Upper lobe of right lung (tissue), 1 donor: ENCODE results near the gene CRAMP1. TPM values are rescaled to one million over a fixed set of nuclear protein-coding genes. Genes with fewer than 3 reads are reported as not detected.
A peak's percentile ranks its signal among the peaks of the same experiment; 100 is the strongest.

Experiments used
- ATAC-seq: fragments of 200-7000 bp; cut with Tn5 transposase; one replicate; pipeline ENCODE4 v1.9.1; 2020; ENCODE audit warnings: mild to moderate bottlenecking, moderate library complexity
- DNase-seq: peaks from one replicate; pipeline ENCODE4 v3.0.0-alpha.2; 2020
- H3K27ac ChIP-seq: fragments of 200-600 bp; one replicate; pipeline ENCODE4 v1.8.0; 2022
- H3K27me3 ChIP-seq: fragments of 200-600 bp; one replicate; pipeline ENCODE4 v1.8.0; 2022; ENCODE audit warnings: mild to moderate bottlenecking
- H3K36me3 ChIP-seq: fragments of 200-600 bp; one replicate; pipeline ENCODE4 v1.8.0; 2022
- H3K4me1 ChIP-seq: fragments of 200-600 bp; one replicate; pipeline ENCODE4 v1.8.0; 2022
- H3K4me3 ChIP-seq: fragments of 200-600 bp; one replicate; pipeline ENCODE4 v1.8.0; 2022; ENCODE audit warnings: mild to moderate bottlenecking
- H3K9me3 ChIP-seq: fragments of 200-600 bp; one replicate; pipeline ENCODE4 v1.8.0; 2022
- CTCF ChIP-seq: fragments of 200-600 bp; IDR thresholded peaks from one replicate; pipeline ENCODE4 v1.8.0; 2022; ENCODE audit warnings: antibody characterized with exemption
- intact Hi-C: fragments of 100-400 bp; cut with DNase I; formaldehyde crosslinking; loops from one replicate; pipeline ENCODE4 v1.11.0; 2022
- total RNA-seq: library from RNA; stranded (reverse); fragmentation: NEBNext Ultra II Directional; extraction: Animal tissue kit (Norgen Biotek cat#: 25700); gene quantifications from one replicate; pipeline ENCODE4 v1.2.1, GENCODE V29; 2021
- donor health status: DM: no; HTN: yes; CAD: no; lungs with severe emphysema.

Gene CRAMP1
- total RNA-seq, 1 donor from 2014 or later, result 21.4 TPM

- TF ChIP-seq CTCF, result no peak
- intact Hi-C loops, result no loop called here
- Histone ChIP-seq H3K36me3 (no peaks in the 10 kb centered on the region), H3K27ac (no peak overlapping the region), H3K9me3 (no peaks in the 10 kb centered on the region), H3K4me1 (peaks cover 23% of the 10 kb centered on the region), H3K4me3 (no peak overlapping the region), H3K27me3 (no peaks in the 10 kb centered on the region)
- DNase-seq (no peak), ATAC-seq (no peak)
Observed at GRCh38 chr16:1709356-1709755, 97.2 kb downstream of the CRAMP1 start.

- intact Hi-C loops, result no loop called here
- ATAC-seq, result no peak
- Histone ChIP-seq H3K27me3 (no peaks in the 10 kb centered on the region), H3K9me3 (no peaks in the 10 kb centered on the region), H3K36me3 (no peaks in the 10 kb centered on the region), H3K4me1 (peaks cover 17% of the 10 kb centered on the region), H3K27ac (no peak overlapping the region), H3K4me3 (no peak overlapping the region)
- TF ChIP-seq CTCF, result no peak
- DNase-seq, result no peak
Observed at GRCh38 chr16:1710811-1711507, 98.8 kb downstream of the CRAMP1 start.

- Histone ChIP-seq H3K4me1 (peaks cover 10% of the 10 kb centered on the region), H3K27ac (no peak overlapping the region), H3K27me3 (no peaks in the 10 kb centered on the region), H3K4me3 (no peak overlapping the region), H3K9me3 (no peaks in the 10 kb centered on the region), H3K36me3 (no peaks in the 10 kb centered on the region)
- DNase-seq, result no peak
- intact Hi-C loops, result no loop called here
- no peak for TF ChIP-seq CTCF
- ATAC-seq, result peak; percentile 40
Observed at GRCh38 chr16:1712791-1713261, 100.7 kb downstream of the CRAMP1 start.

- no peak for ATAC-seq
- no peak overlapping the region for H3K4me3 ChIP-seq
- H3K9me3 ChIP-seq, result no peaks in the 10 kb centered on the region
- DNase-seq, result no peak
- H3K4me1 ChIP-seq, result peaks cover 5% of the 10 kb centered on the region
- H3K27me3 ChIP-seq, result no peaks in the 10 kb centered on the region
- H3K36me3 ChIP-seq, result no peaks in the 10 kb centered on the region
- TF ChIP-seq CTCF, result no peak
- H3K27ac ChIP-seq, result no peak overlapping the region
- intact Hi-C loops, result no loop called here
Observed at GRCh38 chr16:1713331-1713730, 101.2 kb downstream of the CRAMP1 start.

- TF ChIP-seq CTCF, result no peak
- H3K4me3 ChIP-seq, result no peak overlapping the region
- DNase-seq (no peak), ATAC-seq (no peak)
- no peaks in the 10 kb centered on the region for H3K36me3 ChIP-seq
- no peaks in the 10 kb centered on the region for H3K4me1 ChIP-seq
- H3K27me3 ChIP-seq, result no peaks in the 10 kb centered on the region
- H3K27ac ChIP-seq, result no peak overlapping the region
- no peaks in the 10 kb centered on the region for H3K9me3 ChIP-seq
- intact Hi-C loops, result no loop called here
Observed at GRCh38 chr16:1713933-1714332, 101.8 kb downstream of the CRAMP1 start.
